Caco-2 (cell line): ENCODE data around the gene CCDC85C. TPM values are rescaled to one million over a fixed set of nuclear protein-coding genes. Genes with fewer than 3 reads are reported as not detected.

ENCODE experiments used
- BruUV-seq: library from RNA; stranded (reverse); fragments of 400-500 nt; replicated peaks from 2 replicates; lab custom pipeline; 2021; lab: Mats Ljungman, UMichigan
- CTCF ChIA-PET: fragments of 300-600 bp; sonication (Branson Sonifier 250); formaldehyde crosslinking; loops from one replicate; lab custom pipeline; 2022; ENCODE audit warnings: antibody characterized with exemption; lab: Charles Lee
- POLR2A ChIA-PET: fragments of 300-600 bp; sonication (Branson Sonifier 250); formaldehyde crosslinking; loops from one replicate; lab custom pipeline; 2022; ENCODE audit warnings: antibody characterized with exemption; lab: Charles Lee
- DNase-seq, 2 experiments: peaks; one replicate each; pipeline versions ENCODE4 v3.0.0 to v3.0.0-alpha.2; 2020 to 2022
- H3K27me3 ChIP-seq: replicated peaks from 2 replicates; pipeline ENCODE4 v1.6.0; 2011; ENCODE audit warnings: low read length; ENCODE audit not compliant: control insufficient read depth, insufficient read depth
- H3K36me3 ChIP-seq: 2 replicates; pipeline ENCODE4 v1.5.1; 2011; ENCODE audit warnings: low read length; ENCODE audit not compliant: control insufficient read depth, insufficient read depth
- H3K4me1 ChIP-seq: fragments of 250-450 bp; sonication (Bioruptor Pico); 2 replicates; pipeline ENCODE4 v1.5.1; 2020; ENCODE audit warnings: mild to moderate bottlenecking
- H3K4me3 ChIP-seq: 2 replicates; pipeline ENCODE4 v1.5.1; 2011; ENCODE audit warnings: low read depth, mild to moderate bottlenecking, control low read depth, low read length
- H3K9me3 ChIP-seq: fragments of 250-450 bp; sonication (Bioruptor Pico); 2 replicates; pipeline ENCODE4 v1.5.1; 2020; ENCODE audit warnings: mild to moderate bottlenecking, moderate library complexity
- H3K27ac Mint-ChIP-seq: one replicate; pipeline ENCODE4 v1.8.0; 2022; ENCODE audit warnings: mixed read lengths; ENCODE audit not compliant: unreplicated experiment
- H3K27me3 Mint-ChIP-seq: one replicate; pipeline ENCODE4 v1.8.0; 2022; ENCODE audit warnings: mixed read lengths; ENCODE audit not compliant: insufficient read depth, unreplicated experiment
- H3K36me3 Mint-ChIP-seq: one replicate; pipeline ENCODE4 v1.8.0; 2022; ENCODE audit warnings: mild to moderate bottlenecking, mixed read lengths; ENCODE audit not compliant: insufficient read depth, unreplicated experiment
- H3K4me1 Mint-ChIP-seq: one replicate; pipeline ENCODE4 v1.8.0; 2022; ENCODE audit warnings: low read depth, mixed read lengths; ENCODE audit not compliant: unreplicated experiment
- H3K4me3 Mint-ChIP-seq: one replicate; pipeline ENCODE4 v1.8.0; 2022; ENCODE audit warnings: mild to moderate bottlenecking, moderate library complexity, mixed read lengths; ENCODE audit not compliant: unreplicated experiment
- H3K9me3 Mint-ChIP-seq: one replicate; pipeline ENCODE4 v1.8.0; 2022; ENCODE audit warnings: mixed read lengths; ENCODE audit not compliant: unreplicated experiment
- CTCF ChIP-seq, 2 experiments: fragments of 200-600 bp in 1 of 2; IDR thresholded peaks; 1 replicate in 1 of 2; 2 replicates in 1 of 2; pipeline versions ENCODE4 v1.5.1 to v1.8.0; 2011 to 2022; ENCODE audit warnings: antibody characterized with exemption in 1 of 2, control low read depth in 1 of 2, inconsistent platforms in 1 of 2, low read depth in 1 of 2, low read length in 1 of 2, mild to moderate bottlenecking in 1 of 2, moderate library complexity in 1 of 2; ENCODE audit not compliant: insufficient read depth in 1 of 2, severe bottlenecking in 1 of 2, unreplicated experiment in 1 of 2
- intact Hi-C: fragments of 100-400 bp; cut with micrococcal nuclease; formaldehyde crosslinking; loops from one replicate; pipeline ENCODE4 v1.10.0; 2022; ENCODE audit not compliant: unreplicated experiment
- total RNA-seq: library from RNA; stranded (reverse); gene quantifications from 2 replicates; pipeline ENCODE4 v1.2.3, GENCODE V29; 2022

The CCDC85C gene
- total RNA-seq, 1 experiment from 2014 or later, result 76.2 TPM

- no TSS peak for BruUV-seq
- Histone ChIP-seq H3K36me3 (no peaks in the 10 kb centered on the region; the same call in 1 of the 2 replicates), H3K9me3 (no peaks in the 10 kb centered on the region), H3K4me3 (no peak overlapping the region), H3K4me1 (peaks cover 6% of the 10 kb centered on the region; the same call in 1 of the 2 replicates), H3K27me3 (no peaks in the 10 kb centered on the region)
- no peak overlapping the region for H3K4me3 Mint-ChIP-seq
- no peak for DNase-seq
- no peaks in the 10 kb centered on the region for H3K27me3 Mint-ChIP-seq
- H3K27ac Mint-ChIP-seq, result peak overlapping the region; percentile 42
- no peak for TF ChIP-seq CTCF (IDR thresholded peaks at IDR 0.05; ENCODE audit: insufficient read depth in 1 of 2, low read depth in 1 of 2, low read length in 1 of 2, severe bottlenecking in 1 of 2, unreplicated experiment in 1 of 2)
- H3K4me1 Mint-ChIP-seq, result no peaks in the 10 kb centered on the region
- intact Hi-C loops, result no loop called here
- POLR2A ChIA-PET, result no interaction called here
- H3K9me3 Mint-ChIP-seq, result no peaks in the 10 kb centered on the region
- H3K36me3 Mint-ChIP-seq, result peaks cover 65% of the 10 kb centered on the region
- CTCF ChIA-PET, result no interaction called here
Measured at GRCh38 chr14:99515301-99516155, 88.5 kb downstream of the CCDC85C start.

GRCh38 chr14:99514552-99515300 is 89.3 kb downstream of the CCDC85C start:
- POLR2A ChIA-PET, result no interaction called here
- Mint-ChIP-seq H3K4me1 (no peaks in the 10 kb centered on the region), H3K4me3 (no peak overlapping the region), H3K36me3 (peaks cover 64% of the 10 kb centered on the region), H3K9me3 (no peaks in the 10 kb centered on the region), H3K27me3 (no peaks in the 10 kb centered on the region), H3K27ac (peak overlapping the region; percentile 48)
- CTCF ChIA-PET, result no interaction called here
- BruUV-seq, result no TSS peak
- no peak for DNase-seq
- intact Hi-C loops, result no loop called here
- TF ChIP-seq CTCF (IDR thresholded peaks at IDR 0.05; ENCODE audit: insufficient read depth in 1 of 2, low read depth in 1 of 2, low read length in 1 of 2, severe bottlenecking in 1 of 2, unreplicated experiment in 1 of 2), result no peak
- Histone ChIP-seq H3K9me3 (no peaks in the 10 kb centered on the region), H3K4me3 (no peak overlapping the region), H3K36me3 (peaks cover 2% of the 10 kb centered on the region; the same call in 1 of the 2 replicates), H3K27me3 (no peaks in the 10 kb centered on the region), H3K4me1 (peaks cover 6% of the 10 kb centered on the region; the same call in 1 of the 2 replicates)

GRCh38 chr14:99513946-99514551 is 90.0 kb downstream of the CCDC85C start:
- peaks cover 64% of the 10 kb centered on the region for H3K36me3 Mint-ChIP-seq
- ChIA-PET CTCF (no interaction called here), POLR2A (no interaction called here)
- H3K4me1 Mint-ChIP-seq, result no peaks in the 10 kb centered on the region
- H3K27me3 Mint-ChIP-seq, result no peaks in the 10 kb centered on the region
- no peaks in the 10 kb centered on the region for H3K9me3 Mint-ChIP-seq
- H3K36me3 ChIP-seq, result peaks cover 2% of the 10 kb centered on the region; the same call in 1 of the 2 replicates
- no peak overlapping the region for H3K4me3 ChIP-seq
- BruUV-seq, result no TSS peak
- H3K4me1 ChIP-seq, result peaks cover 6% of the 10 kb centered on the region; the same call in 1 of the 2 replicates
- TF ChIP-seq CTCF (IDR thresholded peaks at IDR 0.05; ENCODE audit: insufficient read depth in 1 of 2, low read depth in 1 of 2, low read length in 1 of 2, severe bottlenecking in 1 of 2, unreplicated experiment in 1 of 2), result no peak
- no peaks in the 10 kb centered on the region for H3K27me3 ChIP-seq
- no peak for DNase-seq
- H3K9me3 ChIP-seq, result no peaks in the 10 kb centered on the region
- intact Hi-C loops, result no loop called here
- H3K4me3 Mint-ChIP-seq, result no peak overlapping the region
- H3K27ac Mint-ChIP-seq, result peak overlapping the region; percentile 48
